GM21723 (cell line): ENCODE data around the gene TRIM67.

Source experiments
- ATAC-seq: cut with Tn5 transposase; IDR thresholded peaks from one replicate; pipeline ENCODE4 v1.9.1; 2021; ENCODE audit warnings: mild to moderate bottlenecking, moderate library complexity; ENCODE audit not compliant: unreplicated experiment

The TRIM67 gene

DNA sequence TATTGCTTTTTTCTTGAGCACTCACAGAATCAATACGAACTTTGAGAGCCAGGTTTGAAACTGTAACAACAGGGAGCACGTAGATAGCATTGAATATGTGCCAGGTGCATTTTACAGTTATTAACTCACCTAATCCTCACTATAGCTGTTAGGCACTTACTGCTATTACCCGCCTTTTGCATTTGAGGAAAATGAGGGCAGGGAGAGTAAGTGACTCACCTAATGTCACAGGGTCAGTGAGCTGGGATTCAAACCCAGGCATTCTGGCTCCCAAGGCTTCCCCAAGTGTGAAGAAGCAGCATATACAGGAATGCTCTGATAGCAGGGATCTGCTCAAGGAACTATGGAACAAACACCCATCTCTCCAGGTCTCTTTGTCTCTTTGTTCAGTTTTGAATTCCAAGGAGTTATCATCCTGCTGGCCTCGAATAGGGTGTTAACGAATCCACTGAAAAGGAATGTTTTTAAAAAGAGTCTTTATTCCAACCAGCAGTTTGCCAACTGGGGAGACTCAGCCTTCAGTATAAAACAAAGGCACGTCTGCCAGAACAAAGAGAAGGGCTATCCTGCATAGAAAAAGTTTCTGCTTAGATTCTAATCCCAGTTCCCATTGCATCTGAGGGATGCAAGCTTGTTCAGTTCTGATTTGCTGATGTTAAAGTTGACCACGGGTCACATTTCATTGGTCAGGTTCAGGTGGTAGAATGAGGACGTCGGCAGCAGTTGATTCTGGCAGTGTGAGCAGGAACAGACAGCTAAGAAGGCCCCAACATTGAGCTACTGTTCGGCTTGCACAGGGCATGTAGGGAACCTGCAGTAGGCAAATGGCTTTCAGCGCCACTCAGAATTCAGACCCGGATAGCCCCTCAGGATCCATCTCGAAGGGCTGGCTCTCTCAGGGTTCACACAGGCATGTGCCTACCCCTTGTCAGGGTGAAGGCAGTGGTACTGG is 22.1 kb downstream of the TRIM67 start:
- ATAC-seq = no peak

GRCh38 chr1:231184891-231185290 is 23.0 kb downstream of the TRIM67 start:
- no peak for ATAC-seq

DNA sequence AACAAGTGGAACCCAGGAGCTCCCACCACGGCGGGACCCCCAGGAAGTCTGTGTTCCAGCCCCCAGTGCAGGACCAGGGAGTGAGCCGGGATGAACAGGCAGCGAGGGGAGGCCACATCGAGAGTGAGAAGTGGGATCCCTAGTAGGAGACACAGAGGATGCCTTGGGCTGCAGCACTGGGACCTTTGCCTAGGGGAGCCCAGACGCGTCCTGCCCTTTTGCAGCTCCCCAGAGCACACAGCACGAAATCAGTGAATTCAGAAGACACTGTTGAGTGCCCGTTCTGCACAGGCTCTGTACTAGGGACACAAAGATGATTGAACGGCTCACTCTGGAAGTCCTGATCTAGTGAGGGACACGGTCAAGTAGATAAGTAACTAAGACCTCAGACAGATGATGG is 23.5 kb downstream of the TRIM67 start:
- no peak for ATAC-seq

GRCh38 chr1:231186356-231187115 is 24.7 kb downstream of the TRIM67 start:
- no peak for ATAC-seq

GRCh38 chr1:231187571-231187970 is 25.7 kb downstream of the TRIM67 start:
- no peak for ATAC-seq

GRCh38 chr1:231188072-231188471 is 26.2 kb downstream of the TRIM67 start:
- no peak for ATAC-seq

GRCh38 chr1:231188768-231189167 is 26.9 kb downstream of the TRIM67 start:
- ATAC-seq = no peak

- ATAC-seq = no peak
These were observed 27.9 kb downstream of the TRIM67 start for GRCh38 chr1:231189683-231190270.

- ATAC-seq = no peak
These were observed 28.6 kb downstream of the TRIM67 start for GRCh38 chr1:231190456-231190855.

DNA sequence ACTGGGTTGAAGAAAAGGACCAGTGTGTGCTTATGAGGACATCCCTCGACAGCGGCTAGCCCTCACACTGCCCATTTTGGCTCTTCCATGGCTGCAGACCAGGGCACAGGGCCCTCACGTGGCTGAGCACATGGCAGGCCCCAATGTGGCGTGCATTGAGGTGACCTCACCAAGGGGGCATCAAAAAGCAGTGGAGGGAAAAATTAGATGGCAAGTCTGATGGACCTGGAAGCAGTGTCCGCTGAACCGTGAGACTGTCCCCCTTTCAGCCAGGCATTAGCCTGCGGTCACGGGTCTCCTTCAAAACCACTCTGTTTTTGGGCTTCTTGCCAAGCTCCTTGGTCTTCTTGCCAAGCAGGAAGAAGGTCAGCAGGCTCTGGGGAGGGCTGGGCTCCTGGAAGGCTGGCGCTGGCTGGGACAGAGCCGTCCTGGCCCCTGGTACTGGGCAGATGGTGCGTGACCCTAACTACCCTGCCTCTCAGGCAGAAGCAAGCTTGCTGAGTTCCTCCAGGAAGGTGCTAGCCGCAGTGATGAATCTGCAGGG is 30.8 kb downstream of the TRIM67 start:
- ATAC-seq = no peak

GRCh38 chr1:231193710-231194340 is 32.0 kb downstream of the TRIM67 start:
- ATAC-seq = no peak

- no peak for ATAC-seq
These were observed 32.6 kb downstream of the TRIM67 start for GRCh38 chr1:231194476-231194842.

GRCh38 chr1:231194843-231195516 is 33.1 kb downstream of the TRIM67 start:
- no peak for ATAC-seq

DNA sequence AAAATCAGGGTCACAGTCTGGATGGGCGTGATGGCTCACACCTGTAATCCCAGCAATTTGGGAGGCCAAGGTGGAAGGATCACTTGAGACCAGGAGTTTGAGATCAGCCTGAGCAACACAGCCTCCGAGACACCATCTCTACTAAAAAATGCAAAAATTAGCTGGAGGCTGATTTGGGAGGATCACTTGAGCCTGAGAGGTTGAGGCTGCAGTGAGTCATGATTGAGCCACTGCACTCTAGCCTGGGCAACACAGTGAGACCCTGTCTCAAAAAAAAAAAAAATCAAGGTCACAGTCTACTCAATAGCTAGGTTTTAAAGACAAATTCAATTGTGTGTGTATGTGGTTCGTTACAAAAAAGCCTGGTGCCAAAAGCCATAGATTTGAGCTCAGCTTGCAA is 34.4 kb downstream of the TRIM67 start:
- ATAC-seq = no peak

DNA sequence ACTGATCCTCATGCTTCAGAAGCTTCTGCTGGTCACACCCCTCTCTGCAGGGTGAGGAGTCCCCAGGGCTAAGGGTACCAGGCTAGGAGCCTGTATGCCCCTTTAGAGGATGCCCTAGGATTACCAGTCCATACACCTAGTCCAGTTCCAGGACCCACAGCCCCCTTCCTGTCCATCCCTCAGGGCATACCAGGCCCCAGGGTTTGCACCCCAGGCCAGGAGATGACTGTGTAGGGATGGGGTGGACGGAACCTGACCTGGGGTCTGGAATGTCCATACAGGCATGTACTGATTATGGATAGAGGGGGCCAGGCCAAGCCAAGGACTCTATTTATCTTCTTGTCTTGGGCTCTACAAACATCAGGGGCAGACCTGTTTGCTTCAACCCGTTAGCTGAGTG is 34.9 kb downstream of the TRIM67 start:
- no peak for ATAC-seq

DNA sequence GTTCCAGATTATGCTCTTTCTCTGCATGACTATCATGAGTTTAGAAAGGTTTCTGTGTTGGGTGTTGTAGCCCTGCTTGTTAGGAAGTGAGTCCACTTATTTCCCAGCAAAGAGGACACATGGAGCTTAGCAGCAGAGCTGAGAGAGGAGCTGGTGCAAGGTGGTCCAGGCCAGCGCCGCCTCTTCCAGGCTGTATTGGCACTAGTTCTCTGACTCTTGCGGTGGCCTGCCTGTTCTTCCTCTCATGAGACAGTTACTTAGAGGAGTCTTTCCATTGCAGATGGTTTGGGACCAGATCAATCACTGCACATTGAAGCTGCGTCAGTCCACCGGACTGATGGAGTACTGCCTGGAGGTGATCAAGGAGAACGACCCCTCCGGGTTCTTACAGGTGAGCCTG is 38.0 kb downstream of the TRIM67 start:
- ATAC-seq = no peak

GRCh38 chr1:231200388-231201031 is 38.7 kb downstream of the TRIM67 start:
- no peak for ATAC-seq

DNA sequence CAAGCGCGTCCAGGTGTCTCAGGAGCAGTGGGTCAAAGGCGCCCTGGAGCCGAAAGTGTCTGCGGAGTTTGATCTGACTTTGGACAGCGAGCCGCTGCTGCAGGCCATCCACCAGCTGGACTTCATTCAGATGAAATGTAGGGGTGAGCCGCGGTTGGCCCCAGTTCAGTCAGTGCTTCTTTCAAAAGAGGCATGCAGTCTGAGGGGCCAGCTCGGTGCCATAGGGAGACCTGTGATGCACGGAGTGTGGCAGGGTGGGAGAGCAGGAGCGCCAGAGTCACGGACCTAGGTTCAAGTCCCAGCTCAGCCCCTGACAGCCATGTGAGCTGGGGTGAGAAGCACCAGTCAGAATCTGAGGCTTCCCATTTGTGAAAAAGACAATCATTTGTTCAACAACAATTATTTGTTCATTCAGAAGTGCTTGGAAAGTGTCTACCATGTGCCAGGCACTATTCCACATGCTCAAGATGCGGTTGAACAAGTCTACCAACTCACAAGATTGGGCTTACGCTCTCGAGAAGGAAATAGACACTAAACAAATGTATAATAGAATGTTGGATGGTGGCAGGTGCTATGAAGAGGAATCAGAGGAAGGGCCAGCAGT is 39.6 kb downstream of the TRIM67 start:
- ATAC-seq = no peak

GRCh38 chr1:231201979-231202633 is 40.2 kb downstream of the TRIM67 start:
- no peak for ATAC-seq
